GM10266 (cell line): ENCODE measurements around the gene NCOR2.

Source experiments
- DNase-seq: peaks from one replicate; pipeline ENCODE4 v3.0.0; 2012; ENCODE audit errors: extremely low spot score
- TF ChIP-seq, protein P1 (sequence below): IDR thresholded peaks from 2 replicates; pipeline ENCODE4 v1.5.1; 2012; ENCODE audit warnings: mild to moderate bottlenecking, low read depth; ENCODE audit not compliant: control insufficient read depth, insufficient read depth; ENCODE audit errors: missing control alignments

Gene NCOR2

DNA sequence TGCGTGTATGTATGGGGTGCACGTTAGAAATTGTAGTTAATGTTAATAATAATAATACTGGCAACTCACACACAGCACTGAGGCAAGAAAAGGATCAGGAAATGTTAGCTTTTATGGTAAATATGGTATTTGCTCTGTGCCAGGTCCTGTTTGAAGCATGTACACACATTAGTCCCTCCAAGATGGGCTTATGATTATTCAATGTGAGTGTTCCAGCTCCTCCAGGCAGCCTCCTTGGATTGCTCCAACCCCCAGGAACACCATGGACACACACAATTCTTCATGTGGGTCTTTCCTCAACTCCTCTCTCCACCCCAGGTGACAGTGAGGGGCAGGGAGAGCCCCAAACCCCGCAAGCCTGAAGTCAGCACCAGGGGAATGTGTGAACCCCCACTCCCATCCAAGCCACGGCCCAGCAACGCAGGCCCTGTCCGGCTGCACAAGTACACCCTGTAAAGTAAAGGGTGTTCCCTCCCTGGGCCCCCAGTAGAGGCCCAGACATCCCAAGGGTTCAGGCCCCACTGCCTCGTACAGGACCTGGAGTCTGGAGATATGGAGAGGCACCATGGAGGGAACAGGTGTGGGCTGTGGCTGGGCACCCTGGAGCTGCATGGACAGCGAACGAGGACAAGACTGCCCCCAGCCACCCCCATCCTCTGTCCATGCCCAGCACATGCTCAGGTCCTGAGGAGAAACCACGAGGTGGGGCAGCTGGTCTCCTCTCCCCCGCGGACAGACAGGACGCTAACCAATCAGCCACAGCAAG lies 41.3 kb downstream of the NCOR2 start:
- TF ChIP-seq, protein P1, sequence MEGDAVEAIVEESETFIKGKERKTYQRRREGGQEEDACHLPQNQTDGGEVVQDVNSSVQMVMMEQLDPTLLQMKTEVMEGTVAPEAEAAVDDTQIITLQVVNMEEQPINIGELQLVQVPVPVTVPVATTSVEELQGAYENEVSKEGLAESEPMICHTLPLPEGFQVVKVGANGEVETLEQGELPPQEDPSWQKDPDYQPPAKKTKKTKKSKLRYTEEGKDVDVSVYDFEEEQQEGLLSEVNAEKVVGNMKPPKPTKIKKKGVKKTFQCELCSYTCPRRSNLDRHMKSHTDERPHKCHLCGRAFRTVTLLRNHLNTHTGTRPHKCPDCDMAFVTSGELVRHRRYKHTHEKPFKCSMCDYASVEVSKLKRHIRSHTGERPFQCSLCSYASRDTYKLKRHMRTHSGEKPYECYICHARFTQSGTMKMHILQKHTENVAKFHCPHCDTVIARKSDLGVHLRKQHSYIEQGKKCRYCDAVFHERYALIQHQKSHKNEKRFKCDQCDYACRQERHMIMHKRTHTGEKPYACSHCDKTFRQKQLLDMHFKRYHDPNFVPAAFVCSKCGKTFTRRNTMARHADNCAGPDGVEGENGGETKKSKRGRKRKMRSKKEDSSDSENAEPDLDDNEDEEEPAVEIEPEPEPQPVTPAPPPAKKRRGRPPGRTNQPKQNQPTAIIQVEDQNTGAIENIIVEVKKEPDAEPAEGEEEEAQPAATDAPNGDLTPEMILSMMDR: no peak
- no peak for DNase-seq

DNA sequence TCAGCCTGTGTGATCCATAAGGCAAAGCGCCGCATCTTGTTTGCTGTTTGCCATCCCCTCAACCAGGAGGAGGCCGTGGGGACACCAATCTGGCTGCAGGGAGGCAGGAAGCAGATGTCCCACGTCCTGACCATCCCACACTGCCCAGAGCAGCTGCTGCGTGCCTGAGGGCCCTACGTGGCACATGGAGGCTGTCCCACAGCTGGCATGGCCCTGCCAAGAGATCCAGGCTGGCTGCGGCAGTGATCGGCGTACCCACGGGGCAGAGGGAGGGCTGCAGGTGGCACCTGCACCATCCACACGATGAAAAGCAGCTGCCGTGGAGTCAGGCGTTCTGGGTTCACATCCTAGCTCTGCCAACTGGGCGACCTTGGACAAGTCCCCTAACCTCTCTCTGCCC lies 42.0 kb downstream of the NCOR2 start:
- TF ChIP-seq, protein P1: no peak
- no peak for DNase-seq

DNA sequence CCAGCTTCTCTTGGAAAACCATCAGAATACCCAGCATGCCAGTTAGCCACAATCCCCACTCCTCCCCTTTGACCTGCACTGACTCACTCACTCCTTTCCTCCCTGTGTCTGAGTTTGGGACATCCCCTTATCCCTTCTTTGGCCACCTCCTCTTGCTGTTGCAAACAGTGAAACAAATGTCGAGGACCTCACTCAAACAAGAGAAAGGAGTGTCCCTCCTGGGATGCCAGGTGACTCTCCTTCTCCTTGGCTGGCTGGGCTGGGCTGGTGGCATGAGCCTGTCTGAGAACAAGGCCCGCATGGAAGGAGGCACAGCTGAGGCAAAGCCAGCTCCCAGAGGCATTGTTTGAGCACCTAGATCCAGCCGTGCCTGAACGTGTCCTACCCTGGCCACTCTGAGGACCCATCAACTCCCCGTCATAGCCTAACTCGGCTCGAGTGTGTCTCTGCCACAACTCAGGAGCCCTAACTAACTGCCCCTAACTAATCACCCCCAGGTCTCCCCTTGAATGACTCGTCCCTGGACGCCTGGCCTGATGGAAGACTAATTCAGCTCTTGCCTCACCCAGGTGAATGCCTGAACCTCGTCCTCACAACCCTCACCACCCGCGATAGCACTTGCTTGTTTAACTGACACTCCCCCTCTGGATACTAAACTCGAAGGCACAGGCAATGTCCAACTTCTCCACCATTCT lies 43.0 kb downstream of the NCOR2 start:
- TF ChIP-seq, protein P1: no peak
- DNase-seq: no peak

DNA sequence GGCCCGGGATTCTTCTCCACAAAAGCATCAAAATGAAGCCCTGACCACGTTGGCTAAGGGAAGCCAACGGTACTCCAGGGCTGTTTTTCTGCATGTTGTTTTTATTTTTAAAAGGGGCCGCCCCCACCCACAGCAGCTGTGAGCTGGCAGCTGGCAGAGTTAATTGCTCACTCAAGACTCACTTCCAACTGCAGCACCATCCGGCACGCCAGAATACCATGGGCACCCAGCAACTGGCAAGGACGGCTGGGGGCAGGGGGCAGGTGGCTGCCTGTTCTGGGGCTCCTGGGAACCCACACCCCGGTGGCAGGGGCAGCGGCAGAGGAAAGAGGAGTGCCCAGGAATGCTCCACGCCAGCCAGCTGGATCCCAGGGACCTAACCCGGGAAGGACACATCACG lies 44.3 kb downstream of the NCOR2 start:
- TF ChIP-seq, protein P1: no peak

DNA sequence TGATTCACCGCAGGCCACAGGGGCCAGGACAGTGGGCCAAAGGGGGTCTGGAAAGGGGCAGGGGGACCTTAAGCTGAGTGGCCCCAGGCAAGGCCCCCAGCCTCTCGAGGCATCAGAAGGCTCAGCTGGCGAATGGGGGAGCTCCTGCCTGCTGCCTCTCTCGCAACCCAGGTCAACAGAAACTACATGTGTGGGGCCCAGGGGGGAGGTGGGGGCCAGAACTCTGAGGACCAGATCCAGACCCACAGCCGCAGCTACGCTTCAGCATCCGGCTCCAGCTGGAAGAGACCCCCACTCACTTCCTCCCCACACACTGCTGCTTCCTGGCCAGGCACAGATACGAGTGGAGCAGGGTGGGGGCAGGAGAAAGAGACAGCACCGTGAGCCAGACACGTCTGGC lies 46.5 kb downstream of the NCOR2 start:
- DNase-seq: no peak
- TF ChIP-seq, protein P1: no peak

More for the DNA sequence above, 44.3 kb downstream of the NCOR2 start:
- no peak for DNase-seq

DNA sequence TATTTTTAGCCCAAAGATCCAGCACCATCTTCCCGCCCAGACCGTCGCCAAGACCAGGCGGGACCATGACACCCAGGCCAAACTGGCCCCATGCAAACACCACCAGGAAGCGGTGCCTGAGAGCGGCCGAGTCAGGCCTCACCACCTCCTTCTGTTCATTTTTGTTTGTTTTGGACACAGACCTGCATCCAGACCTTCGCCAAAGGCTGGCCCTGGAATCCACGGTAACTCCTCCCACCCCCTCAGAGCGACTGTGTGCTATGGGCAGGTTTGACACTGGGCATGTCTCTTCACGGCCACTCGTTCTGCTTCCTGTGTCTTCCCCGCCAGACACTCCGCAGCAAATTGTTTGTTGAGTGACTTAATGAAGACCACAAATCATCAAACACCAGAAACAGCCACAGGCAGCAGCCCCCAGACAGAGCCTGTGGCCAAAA lies 47.1 kb downstream of the NCOR2 start:
- TF ChIP-seq, protein P1: no peak
- DNase-seq: no peak

DNA sequence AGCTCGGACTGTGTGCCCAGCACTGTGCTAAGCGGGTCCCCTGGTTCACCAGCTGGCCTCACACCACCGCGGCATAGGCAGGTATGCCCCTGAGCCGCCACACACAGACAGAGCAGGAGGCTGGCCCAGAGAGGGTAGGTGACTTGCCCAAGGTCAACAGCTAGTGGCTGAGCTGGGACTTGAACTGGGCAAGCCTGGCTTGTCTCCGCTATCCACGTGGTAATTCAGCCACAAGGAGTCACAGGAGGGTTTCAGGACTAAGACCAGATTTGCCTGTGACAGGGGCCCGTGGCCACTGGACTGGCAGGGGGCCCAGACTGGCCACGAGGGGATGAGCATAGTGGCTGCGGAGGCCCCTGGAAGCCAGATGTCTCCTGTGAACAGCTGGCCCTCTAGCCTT lies 47.7 kb downstream of the NCOR2 start:
- TF ChIP-seq, protein P1: no peak
- DNase-seq: no peak
